Stimulated activated CD4-positive, alpha-beta T cell treated with anti-CD3 and anti-CD28 coated beads, TNF-alpha, amount 100 ng/mL, for 24 hours (primary cell): Measurements from ENCODE around the gene PCDHGA1.

Experiments used
- DNase-seq, 3 experiments: peaks; one replicate each; pipeline ENCODE4 v3.0.0-alpha.2; 2020; ENCODE audit warnings: low read depth in 3 of 3

The PCDHGA1 gene

GRCh38 chr5:141529873-141530272, 199.6 kb downstream of the PCDHGA1 start:
- no peak for DNase-seq

- no peak for DNase-seq
Measured at GRCh38 chr5:141532726-141533125, 202.4 kb downstream of the PCDHGA1 start.

DNA sequence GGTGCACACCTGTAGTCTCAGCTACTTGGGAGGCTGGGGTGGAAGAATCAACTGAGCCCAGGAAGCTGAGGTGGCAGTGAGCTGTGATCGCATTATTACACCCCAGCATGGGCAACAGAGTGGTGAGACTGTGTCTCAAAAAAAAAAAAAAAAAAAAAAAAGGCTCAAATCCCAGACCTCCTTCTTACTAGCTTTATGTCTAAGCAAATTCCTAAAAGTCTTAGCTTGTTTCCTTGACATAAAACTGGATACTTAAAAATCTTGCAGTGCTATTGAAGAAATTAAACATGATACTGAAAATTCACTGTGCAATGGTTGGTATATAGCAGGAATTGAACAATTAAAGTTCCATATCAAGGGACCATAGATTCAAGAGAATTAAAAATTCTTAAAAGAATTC, 203.6 kb downstream of the PCDHGA1 start:
- no peak for DNase-seq

- DNase-seq = no peak
Measured at GRCh38 chr5:141534492-141535213, 204.3 kb downstream of the PCDHGA1 start.

DNA sequence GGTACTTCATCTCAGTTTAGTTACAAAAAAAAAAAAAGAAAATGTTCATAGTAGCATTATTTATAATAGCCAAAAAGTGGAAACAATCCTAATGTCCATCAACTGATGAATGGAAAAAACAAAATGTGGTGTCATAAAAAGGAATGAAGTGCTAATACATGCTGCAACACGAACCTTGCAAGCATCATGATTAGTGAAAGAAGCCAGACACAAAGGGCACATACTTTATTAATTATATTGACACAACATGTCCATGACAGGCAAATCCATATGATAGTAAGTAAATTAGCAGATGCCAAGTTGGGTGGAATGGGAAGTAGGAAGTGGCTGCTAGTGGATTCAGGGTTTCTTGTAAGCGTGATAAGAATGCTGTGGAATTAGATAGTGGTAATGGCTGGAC, 212.7 kb downstream of the PCDHGA1 start:
- DNase-seq = no peak

DNA sequence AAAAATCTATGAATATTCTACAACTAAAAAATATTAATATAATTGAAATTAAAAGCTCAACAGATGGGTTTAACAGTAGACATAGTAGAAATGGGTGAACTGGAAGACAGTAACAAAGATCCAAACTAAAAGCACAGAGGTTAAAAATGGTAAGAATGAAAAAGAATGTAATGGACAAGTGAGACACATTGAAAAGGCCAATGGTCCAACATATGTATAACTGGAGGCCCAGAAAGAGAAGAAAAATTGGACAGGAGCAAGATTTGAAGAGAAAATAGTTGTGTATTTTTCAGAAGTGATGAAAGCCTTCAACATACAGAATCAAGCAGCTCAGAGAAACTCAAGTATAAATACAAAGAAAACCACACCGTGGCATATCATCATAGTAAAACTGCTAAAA, 217.2 kb downstream of the PCDHGA1 start:
- DNase-seq = no peak

DNA sequence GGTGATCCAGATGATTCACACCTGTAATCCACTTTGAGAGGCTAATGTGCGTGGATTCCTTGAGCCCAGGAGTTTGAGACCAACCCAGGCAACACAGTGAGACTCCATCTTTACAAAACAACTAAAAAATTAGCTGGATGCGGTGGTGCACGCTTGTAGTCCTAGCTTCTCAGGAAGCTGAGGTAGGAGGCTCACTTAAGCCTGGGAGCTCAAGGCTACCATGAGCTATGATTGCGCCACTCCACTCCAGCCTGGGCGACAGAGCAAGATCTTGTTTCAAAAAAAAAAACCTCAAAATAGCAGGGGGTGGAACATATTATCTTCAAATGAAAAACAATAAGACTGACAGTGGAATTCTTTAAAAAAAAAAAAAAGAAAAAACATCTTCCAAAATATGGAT, 217.6 kb downstream of the PCDHGA1 start:
- no peak for DNase-seq

DNA sequence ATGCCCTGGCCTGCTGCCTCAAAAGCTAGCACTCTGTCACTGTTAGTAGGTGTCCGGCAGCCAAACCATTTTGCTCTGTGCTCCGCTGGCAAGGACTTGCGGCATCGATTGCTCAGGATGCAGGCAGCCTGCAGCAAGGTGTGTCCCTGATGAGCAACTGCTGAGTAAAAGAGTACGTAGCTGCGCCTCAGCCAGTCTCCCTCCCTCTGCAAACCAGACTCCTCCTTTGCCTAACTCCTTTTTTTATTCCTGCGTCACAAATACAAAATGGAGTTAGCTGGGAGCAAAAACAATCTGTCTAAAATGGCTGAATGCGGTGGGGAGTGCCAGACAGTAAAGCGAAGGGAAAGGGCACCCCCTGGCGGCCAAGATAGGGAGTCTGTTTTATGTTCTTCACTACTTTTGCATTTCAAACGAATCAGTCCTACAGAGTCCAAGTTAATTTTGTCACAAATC, 227.4 kb downstream of the PCDHGA1 start:
- peak; percentile 61 to 66 (median 62) for DNase-seq

GRCh38 chr5:141558150-141558549, 227.8 kb downstream of the PCDHGA1 start:
- no peak for DNase-seq

DNA sequence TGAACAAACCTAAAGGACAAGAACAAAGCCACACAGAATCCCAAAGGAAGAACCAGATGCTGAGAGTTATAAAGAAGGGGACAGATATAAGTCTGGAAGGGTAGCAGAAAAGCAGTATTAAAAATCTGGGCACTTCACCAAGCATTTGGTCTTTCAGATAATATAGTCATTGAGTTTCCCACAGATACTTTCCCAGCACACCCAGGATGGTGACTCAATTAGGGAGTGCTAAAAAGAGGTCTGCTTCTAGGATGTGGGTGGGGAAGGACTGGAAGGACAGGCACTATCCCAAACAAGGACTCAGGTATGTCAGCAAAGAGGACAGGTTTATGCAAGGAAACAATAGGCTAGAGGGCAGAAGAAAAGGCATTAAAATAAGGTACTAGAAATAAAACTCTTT, 229.1 kb downstream of the PCDHGA1 start:
- no peak for DNase-seq

GRCh38 chr5:141560151-141560550, 229.8 kb downstream of the PCDHGA1 start:
- DNase-seq = no peak

GRCh38 chr5:141560725-141561483, 230.6 kb downstream of the PCDHGA1 start:
- no peak for DNase-seq
